Adipose tissue (tissue), 3 donors: Measurements from ENCODE around the gene EMC10. TPM values are rescaled to one million over a fixed set of nuclear protein-coding genes. Genes with fewer than 3 reads are reported as not detected.
"Not testable (repeated sequence)": the region's sequence is repeated elsewhere in the genome, so short reads cannot be mapped to it uniquely, and the experiment has no call there.

ENCODE experiments used
- H3K27ac ChIP-seq: one replicate; pipeline ENCODE4 v1.5.1; 2013; ENCODE audit warnings: low read depth, low read length
- WGBS, 3 donors: extraction: QIAGEN DNeasy Blood & Tissue Kit; methylation state at CpG; one replicate each; pipeline ENCODE4 v1.1.7; 2013; 5-methylcytosine and 5-hydroxymethylcytosine counted together
- polyA plus RNA-seq, 3 donors: library from polyadenylated mRNA; stranded (reverse); fragments of 200-250 nt; gene quantifications; one replicate each; pipeline ENCODE4 v1.2.3, GENCODE V29; 2013
- donor health status: healthy with polysubstance abuse.
- donor health status: Bipolar disorder and iron deficiency.
- donor health status: healthy.

EMC10 gene
- polyA plus RNA-seq, 3 donors: 42.4 to 75.0 (median 69.1) TPM

DNA sequence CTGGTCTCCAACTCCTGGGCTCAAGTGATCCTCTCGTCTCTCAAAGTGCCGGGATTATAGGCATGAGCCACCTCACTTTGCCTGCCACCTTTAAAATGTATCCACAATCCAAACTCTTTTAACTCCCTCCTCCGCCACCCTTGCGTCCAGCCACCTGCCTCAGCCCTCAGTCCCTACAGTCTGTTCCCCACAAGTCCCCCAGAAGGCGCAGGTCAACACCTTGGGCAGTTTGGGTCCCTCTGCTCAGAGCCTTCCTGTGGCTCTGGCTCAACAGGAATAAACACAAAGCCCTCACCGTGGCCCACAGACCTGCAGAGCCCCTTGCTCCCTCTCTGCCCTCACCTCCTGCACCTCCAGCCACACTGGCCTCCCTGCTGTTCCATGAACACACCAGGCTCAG lies 7.5 kb upstream of the EMC10 start:
- WGBS, 3 donors: 86 to 90% (median 87%) methylated on average over 6 of the region's 6 CpGs
- no peak overlapping the region for H3K27ac ChIP-seq

DNA sequence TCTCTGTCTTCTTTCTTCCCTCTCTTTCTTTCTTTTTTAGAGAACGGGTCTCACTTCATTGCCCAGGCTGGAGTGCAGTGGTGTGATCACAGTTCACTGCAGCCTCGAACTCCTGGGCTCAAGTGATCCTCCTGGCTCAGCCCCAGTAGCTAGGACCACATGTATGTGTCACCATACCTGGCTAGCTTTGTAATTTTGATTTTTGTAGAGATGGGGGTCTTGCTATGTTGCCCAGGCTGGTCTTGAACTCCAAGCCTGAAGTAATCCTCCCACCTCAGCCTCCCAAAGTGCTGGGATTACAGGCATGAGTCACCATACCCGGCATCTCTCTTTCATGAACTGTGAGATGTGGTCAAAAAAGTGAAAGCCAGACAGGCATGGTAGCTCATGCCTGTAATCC lies 3.0 kb upstream of the EMC10 start:
- WGBS, 3 donors: 69 to 75% (median 74%) methylated on average over 3 of the region's 3 CpGs
- H3K27ac ChIP-seq: not testable (repeated sequence)

DNA sequence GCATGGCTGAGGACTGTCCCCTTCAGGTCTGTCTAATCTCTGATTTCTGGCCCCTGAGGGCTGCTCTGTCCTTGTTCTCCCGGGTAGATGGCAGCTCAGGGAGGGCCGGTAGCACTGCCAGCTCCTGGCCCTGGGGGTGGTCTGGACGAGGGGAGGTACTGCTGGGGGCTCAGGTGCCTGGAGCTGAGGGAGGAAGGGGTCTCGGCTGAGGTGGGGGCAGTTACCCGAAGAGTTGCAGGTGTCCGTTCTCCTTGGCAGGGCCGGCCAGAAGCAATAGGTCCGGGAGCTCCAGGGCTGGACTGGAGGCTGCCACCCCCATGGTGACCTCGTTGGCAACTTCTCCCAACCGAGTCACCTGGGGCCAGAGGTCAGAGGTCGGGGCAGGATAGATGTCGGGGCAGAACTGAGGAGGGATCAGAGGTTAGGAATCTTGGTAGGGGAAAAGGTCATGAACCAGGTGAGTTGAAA lies 1.2 kb upstream of the EMC10 start:
- no peak overlapping the region for H3K27ac ChIP-seq
- WGBS, 3 donors: 73 to 82% (median 77%) methylated on average over 12 of the region's 12 CpGs

DNA sequence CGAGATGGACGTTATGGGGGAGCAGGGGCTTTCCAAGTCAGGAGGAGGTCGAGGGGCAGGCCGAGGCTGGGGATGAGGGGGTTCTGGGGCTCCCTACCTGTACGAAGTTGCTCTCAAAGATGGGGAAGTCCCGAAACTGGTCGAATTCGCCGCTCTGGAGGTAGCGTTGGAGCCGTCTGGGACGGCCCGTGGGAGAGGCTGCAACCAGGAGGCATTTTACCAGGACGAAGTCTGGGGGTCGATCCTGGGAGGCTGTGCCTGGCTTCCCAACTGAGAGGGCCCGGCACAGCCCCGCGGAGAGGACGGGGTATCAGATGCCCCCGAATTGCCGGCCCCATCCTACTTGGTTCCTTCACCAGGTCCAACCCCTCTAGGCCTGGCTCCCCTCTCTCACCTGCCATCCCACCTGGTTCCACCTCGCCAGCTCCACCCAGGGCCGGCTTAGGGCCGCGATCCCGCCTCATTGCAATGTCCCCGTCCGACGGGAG lies 527 bp upstream of the EMC10 start:
- 66 to 77% (median 73%) methylated on average over 22 to 29 of the region's 29 CpGs for WGBS, 3 donors
- no peak overlapping the region for H3K27ac ChIP-seq

DNA sequence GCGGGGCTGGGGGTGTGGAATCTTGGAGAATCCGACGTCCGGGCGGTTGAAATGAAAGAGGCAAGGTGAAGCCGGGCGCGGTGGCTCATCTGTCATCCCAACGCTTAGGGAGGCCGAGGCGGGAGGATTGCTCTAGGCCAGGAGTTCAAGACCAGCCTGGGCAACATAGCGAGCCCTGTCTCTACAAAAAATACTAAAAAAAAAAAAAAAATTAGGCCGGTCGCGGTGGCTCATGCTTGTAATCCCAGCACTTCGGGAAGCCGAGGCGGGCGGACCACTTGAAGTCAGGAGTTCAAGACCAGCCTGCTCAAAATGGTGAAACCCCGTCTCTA lies 566 bp downstream of the EMC10 start:
- 19 to 26% (median 20%) methylated on average over 20 of the region's 20 CpGs for whole genome bisulfite sequencing, 3 donors
- no peak overlapping the region for H3K27ac ChIP-seq

DNA sequence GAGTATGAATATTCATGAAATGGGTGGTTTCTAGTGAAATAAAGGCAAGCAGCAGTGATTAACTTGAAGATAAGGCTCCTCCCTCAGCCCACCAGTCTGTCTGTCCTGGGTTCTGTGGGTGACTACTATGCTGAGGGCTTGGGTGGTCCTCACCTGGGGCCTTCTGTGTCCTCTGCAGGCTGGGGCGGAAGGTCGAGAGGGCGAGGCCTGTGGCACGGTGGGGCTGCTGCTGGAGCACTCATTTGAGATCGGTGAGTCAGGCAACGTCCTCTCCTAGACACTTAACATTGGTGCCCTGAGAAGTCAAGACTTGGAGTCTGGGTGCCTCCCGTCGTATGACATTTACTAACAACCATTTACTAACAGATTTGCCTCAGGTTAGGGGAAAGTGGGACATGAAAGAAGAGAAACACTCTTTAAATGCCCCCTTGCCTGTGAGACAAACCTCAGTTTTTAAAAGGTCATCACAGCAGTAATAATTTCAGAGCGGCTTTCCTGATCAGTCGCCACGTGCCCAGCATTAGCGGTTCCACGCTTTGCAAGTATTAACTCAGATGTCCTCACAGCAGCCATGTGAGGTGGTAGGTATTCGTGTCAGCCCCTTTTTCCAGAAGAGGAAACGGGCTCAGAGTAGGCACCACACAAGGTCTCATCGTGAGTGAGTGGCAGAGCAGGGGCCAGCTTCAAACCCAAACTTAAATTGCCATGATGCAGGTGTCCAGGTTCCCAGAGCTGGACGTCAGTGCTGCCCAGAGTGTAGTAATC lies 1.6 kb downstream of the EMC10 start:
- no peak overlapping the region for H3K27ac ChIP-seq
- 92 to 96% (median 95%) methylated on average over 17 of the region's 17 CpGs for WGBS, 3 donors

DNA sequence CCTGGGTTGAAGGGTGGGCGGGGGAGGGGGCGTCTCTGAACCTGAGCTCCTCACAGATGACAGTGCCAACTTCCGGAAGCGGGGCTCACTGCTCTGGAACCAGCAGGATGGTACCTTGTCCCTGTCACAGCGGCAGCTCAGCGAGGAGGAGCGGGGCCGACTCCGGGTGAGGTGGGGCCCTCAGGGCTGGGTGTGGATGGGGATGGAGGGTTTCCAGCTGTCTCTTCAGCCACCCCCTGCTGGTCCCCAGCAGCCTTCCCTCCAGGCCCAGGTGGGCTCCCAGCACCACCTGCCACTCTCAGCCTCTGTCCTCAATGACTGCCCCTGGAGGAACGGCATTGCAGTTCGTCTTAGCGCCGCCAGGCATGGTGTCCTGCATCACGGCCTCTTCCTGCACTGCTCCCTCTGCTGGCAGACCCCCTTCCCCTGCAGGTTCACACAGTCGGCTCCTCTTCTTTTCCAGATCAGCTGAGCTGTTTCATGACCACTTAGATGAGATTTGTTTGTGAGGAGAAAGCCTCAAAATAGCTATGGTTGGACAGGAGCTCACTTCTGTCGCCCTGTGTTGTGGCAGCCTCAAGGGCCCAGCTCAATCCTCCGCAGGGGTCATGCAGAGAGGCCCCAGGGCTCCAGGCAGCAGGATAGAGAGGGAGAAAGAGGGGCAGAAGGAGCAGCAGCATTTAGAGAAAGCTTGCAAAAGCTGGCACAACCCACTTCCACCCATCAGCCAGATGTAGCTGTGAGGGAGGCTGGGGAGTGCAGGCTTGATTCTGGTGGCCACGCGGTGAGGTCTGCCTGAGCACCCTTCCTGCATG lies 2.8 kb downstream of the EMC10 start:
- no peak overlapping the region for H3K27ac ChIP-seq
- 88 to 92% (median 91%) methylated on average over 18 to 19 of the region's 19 CpGs for WGBS, 3 donors

DNA sequence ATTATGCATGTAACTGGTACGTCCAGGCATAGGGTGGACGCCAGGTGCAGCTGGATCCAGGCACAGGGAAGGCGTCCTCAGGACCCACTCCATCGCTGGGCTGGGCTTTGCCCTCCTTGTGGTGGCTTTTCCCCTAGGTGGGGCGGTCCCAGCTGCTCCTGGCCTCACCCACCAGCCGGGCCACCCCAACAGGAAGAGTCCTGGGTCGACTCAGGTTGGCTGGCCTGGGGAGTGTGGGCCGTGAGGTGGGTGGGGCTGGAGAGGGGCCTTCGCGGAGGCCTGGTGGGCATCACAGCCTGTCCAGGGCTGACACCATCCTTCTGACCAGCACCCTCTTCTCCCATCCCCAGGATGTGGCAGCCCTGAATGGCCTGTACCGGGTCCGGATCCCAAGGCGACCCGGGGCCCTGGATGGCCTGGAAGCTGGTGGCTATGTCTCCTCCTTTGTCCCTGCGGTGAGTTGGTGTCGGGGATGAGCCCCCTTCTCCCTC lies 3.5 kb downstream of the EMC10 start:
- WGBS, 3 donors: 95 to 96% (median 96%) methylated on average over 16 of the region's 16 CpGs
- H3K27ac ChIP-seq: no peak overlapping the region

DNA sequence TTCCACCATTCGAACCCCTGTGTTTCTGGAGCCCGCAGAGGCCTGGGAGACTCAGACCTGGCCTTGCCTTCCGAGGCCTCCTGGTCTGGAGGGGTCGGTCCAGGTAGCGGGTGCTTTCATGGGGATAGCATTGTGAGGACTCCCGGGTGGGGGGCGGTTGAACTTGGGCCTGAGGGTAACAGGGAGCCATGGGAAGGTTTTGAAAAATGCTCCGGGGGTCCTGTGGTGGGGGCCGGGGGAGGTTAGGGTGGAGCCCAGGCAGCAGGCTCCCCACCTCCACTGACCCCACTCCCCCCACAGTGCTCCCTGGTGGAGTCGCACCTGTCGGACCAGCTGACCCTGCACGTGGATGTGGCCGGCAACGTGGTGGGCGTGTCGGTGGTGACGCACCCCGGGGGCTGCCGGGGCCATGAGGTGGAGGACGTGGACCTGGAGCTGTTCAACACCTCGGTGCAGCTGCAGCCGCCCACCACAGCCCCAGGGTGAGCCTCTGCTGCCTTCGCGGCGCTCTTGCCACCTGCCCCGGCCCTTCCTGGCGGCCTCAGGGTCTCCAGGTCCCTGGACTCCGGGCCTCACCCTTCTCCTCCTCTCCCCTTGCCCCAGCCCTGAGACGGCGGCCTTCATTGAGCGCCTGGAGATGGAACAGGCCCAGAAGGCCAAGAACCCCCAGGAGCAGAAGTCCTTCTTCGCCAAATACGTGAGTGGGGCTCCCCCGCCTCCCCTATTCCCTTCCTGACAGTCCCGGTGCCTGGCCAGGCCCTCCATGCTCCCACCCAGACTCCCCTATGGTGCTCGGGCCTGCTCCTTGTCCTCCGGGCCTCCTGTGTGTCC lies 4.2 kb downstream of the EMC10 start:
- 88 to 97% (median 91%) methylated on average over 26 to 37 of the region's 37 CpGs for WGBS, 3 donors

DNA sequence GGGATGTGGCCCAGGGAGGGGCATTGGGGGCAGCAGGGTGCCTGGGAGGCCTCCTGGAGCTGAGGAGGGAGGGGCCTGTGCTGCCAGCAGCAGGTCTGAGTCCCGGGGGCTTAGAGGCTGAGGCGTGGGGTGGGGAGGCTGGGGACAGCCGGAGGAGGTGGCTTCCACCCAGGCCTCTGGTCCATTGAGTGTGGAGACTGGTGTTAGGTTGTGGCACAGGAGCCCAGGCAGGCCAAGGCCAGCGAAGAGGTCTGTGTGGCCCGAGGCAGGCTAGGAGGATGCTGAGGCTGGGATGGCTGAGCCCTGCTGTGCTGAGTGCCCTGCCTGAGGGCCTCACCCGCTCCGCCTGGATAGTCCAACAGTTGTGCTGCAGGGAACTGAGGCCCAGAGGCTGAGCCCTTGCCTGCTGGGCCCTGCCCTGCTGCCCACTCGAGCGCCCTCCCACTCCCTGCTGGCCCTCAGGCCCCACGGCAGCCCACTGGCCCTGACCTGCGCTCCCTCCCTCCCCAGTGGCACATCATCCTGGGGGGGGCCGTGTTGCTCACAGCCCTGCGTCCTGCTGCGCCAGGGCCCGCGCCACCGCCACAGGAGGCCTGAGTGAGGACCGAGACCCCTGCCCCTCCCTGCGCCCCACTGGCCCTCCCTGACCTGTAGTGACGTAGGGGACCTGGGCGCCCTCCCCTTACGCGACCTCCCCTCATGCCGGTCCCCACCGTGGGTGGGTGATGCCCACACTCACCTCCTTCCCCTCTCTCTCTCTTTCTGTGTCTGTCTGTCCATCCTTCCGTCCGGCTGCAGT lies 5.2 kb downstream of the EMC10 start:
- no peak overlapping the region for H3K27ac ChIP-seq
- WGBS, 3 donors: 94 to 95% (median 94%) methylated on average over 23 to 27 of the region's 27 CpGs

More for the DNA sequence above, 4.2 kb downstream of the EMC10 start:
- H3K27ac ChIP-seq: no peak overlapping the region

DNA sequence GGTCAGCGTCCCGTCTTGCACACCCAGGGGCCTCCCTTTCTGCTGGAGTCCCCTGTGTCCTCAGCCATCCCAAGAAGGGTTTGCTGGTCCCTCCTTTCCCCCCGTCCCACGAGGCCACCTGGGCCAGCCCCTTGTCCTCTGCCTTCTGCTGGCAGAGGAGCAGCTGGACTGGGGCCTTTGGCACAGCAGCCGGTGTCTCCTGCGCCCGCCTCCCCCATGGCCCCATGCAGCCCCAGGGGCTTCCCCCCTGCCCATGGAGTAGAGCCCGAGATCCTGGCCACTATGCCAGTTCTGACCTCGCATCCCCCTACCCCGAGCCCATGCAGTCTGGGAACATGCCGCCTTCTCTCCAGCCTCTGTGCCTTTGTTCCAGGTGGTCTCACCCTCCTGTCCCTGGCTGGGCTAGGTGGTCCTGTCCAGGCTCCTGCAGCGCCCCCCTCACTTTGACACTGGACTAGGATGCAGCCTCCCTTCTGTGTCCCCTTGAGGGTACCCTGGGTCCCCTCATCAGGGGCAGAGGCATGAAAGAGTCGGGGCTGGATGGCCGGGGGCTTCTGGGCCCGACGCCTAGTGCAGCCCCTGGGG lies 6.1 kb downstream of the EMC10 start:
- 81 to 88% (median 84%) methylated on average over 10 to 16 of the region's 16 CpGs for WGBS, 3 donors
- H3K27ac ChIP-seq: no peak overlapping the region

DNA sequence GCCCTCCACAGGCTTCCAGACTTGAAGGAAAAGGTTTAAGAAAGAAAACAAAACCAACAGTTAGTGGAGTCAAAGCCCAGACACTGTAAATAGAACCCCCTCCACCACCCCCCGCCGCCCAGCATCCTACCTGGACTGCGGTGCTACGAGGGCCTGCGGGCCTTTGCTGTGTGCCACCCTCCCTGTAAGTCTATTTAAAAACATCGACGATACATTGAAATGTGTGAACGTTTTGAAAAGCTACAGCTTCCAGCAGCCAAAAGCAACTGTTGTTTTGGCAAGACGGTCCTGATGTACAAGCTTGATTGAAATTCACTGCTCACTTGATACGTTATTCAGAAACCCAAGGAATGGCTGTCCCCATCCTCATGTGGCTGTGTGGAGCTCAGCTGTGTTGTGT lies 6.6 kb downstream of the EMC10 start:
- no peak overlapping the region for H3K27ac ChIP-seq
- 89 to 91% (median 91%) methylated on average over 10 of the region's 10 CpGs for WGBS, 3 donors

DNA sequence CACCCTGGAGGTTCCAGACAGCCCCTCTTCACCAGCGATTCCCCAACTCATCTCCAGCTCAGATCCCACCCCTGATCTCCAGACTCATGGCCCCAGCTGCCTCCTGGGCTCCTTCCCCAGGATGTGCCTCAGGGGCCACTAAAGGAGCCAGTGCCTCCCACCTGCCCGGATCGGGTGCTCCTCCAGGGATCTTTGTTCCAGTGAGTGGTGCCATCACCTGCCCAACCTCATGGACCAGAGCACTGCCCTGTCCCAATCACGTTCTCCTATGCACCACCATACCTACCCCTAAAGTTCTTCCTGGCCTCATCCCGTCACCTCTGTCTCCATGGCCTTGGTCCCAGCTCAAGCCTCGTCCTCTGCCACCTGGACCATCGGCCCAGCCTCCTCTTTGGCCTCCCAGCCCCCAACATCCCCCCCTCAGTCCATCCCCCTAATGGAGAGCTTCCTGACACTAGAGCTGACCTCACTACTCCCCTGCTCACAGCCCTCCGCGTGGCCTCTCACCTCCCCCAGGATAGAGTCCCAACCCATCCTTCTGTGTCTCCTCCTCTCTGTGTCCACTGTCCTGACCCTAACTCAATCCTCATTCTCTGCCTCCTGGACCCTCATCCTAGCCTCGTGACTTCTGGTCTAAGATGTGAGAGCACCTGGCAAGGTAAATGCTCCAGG lies 9.1 kb downstream of the EMC10 start:
- H3K27ac ChIP-seq: no peak overlapping the region
- WGBS, 3 donors: 85 to 93% (median 87%) methylated on average over 10 of the region's 10 CpGs

DNA sequence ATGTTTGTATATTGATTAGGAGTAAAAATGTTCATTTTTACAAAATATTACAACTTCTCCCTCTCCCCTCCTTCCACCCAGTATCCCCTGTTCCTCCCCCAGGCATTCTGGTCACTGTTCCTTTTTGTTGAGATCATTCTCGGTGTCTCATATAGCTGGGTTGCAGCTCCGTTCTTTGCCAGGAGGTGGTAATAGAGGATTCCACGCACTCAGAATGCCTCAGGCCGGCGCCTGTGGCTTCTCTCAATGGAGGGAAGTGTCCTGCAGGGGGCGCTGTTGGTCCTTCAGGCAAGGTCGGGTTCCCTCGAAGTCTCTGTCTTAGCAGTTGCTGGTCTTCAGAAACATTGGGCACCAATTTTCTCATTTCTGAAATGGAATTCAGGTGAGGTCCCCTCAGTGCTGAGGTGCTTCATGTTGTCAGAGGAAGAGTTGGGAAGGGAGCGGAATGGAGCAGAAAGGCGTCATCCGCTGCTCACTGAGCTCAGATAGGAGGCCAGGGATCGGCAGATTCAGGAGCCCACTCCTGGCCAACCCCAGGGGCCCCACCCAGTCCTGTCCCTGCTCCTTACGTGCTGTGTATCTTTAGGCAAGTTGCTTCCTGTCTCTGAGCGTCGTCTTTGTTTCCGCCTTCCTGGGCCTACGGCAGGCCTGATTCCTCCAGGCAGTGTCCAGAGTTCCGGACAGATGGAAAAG lies 10.7 kb downstream of the EMC10 start:
- WGBS, 3 donors: 74 to 80% (median 78%) methylated on average over 18 of the region's 18 CpGs
- no peak overlapping the region for H3K27ac ChIP-seq

DNA sequence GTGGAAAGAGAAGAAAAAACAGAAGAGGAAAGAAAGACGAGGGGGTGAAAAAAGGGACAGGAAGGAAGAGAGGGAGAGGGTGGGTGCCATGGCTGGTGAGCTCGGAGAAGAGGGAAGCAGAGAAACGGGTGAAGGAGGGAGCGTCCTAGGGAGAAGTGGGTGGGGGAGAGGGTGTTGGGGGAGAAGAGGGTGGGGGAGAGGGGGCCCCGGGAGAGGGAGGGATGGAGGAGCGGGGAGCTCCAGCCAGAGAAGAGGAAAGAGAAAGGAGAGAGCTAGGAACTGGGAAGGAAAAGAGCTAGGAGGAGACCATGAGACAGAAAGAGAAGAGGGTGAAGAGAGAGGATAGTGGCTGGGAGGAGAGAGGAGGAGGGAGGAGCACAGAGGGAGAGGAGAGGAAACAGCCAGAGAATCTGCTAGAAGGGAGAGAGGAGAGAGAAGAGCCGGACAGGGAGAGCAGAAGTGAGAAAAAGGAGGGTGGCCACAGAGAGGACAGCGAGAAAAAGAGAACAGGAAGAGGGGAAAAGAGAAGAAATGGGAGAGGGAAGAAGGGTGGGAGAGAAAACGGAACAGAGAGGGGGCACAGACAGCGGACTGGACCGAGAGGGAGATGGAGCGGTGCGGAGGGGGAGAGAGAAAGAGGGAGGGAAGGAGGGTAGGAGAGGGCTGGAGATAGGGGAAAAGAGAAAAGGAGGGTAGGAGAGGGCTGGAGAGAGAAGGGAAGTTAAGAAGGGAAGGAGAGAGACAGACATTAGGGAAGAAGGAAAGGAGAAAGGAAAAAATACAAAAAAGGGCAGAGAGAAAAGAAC lies 12.3 kb downstream of the EMC10 start:
- 17 to 39% (median 19%) methylated on average over 13 of the region's 13 CpGs for WGBS, 3 donors
- no peak overlapping the region for H3K27ac ChIP-seq
